Sigmoid colon (tissue), 4 donors: ENCODE results near the gene FGF14.

Source experiments
- EP300 ChIP-seq, 4 donors: sonication (generic); formaldehyde crosslinking; IDR thresholded peaks; one replicate each; pipeline ENCODE4 v1.6.1; 2017; ENCODE audit warnings: antibody characterized with exemption in 4 of 4
- POLR2A ChIP-seq, 2 donors: fragments of 450-650 bp; IDR thresholded peaks; one replicate each; pipeline ENCODE4 v1.6.1; 2016; ENCODE audit warnings: antibody characterized with exemption in 2 of 2, mild to moderate bottlenecking in 2 of 2, moderate library complexity in 2 of 2
- TF ChIP-seq, protein P1 (sequence below), 4 experiments: fragments of 450-650 bp in 3 of 4; fragments of 200-600 bp in 1 of 4; IDR thresholded peaks; one replicate each; pipeline ENCODE4 v1.5.1; 2016 to 2019; ENCODE audit warnings: antibody characterized with exemption in 4 of 4, mild to moderate bottlenecking in 3 of 4, moderate library complexity in 2 of 4

DNA sequence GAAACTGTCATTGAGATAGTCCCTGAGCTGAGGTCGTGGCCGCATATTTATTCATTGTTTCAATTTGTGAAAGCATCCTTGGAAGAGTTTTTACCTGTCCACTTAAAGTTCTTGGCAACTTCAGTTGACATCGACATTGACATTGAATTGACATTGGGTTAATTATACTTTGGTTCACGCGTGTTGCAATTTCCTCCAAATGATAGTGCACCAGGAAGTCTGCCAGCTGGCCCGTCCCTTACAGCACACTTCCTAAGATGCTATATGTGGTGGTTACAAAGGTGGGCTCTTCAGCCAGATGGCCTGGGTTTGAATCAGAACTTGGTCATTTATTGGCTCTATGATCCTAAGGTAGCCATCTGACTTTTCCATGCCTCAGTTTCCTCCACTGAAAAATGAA lies 176.0 kb downstream of the FGF14 start:
- TF ChIP-seq EP300 (IDR thresholded peaks at IDR 0.05) (no peak), POLR2A (IDR thresholded peaks at IDR 0.05) (no peak)
- TF ChIP-seq, protein P1, sequence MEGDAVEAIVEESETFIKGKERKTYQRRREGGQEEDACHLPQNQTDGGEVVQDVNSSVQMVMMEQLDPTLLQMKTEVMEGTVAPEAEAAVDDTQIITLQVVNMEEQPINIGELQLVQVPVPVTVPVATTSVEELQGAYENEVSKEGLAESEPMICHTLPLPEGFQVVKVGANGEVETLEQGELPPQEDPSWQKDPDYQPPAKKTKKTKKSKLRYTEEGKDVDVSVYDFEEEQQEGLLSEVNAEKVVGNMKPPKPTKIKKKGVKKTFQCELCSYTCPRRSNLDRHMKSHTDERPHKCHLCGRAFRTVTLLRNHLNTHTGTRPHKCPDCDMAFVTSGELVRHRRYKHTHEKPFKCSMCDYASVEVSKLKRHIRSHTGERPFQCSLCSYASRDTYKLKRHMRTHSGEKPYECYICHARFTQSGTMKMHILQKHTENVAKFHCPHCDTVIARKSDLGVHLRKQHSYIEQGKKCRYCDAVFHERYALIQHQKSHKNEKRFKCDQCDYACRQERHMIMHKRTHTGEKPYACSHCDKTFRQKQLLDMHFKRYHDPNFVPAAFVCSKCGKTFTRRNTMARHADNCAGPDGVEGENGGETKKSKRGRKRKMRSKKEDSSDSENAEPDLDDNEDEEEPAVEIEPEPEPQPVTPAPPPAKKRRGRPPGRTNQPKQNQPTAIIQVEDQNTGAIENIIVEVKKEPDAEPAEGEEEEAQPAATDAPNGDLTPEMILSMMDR (IDR thresholded peaks at IDR 0.05): no peak
